HL-60 (cell line): Measurements from ENCODE around the gene C6orf136.

Experiments used
- CTCF ChIP-seq: IDR thresholded peaks from one replicate; pipeline ENCODE4 v1.5.1; 2011; ENCODE audit warnings: low read length, control low read depth, inconsistent platforms; ENCODE audit not compliant: insufficient read depth
- GABPA ChIP-seq: IDR thresholded peaks from 2 replicates; pipeline ENCODE4 v1.6.1; 2012; ENCODE audit warnings: low read depth
- POLR2AphosphoS5 ChIP-seq: IDR thresholded peaks from 2 replicates; pipeline ENCODE4 v1.6.1; 2012; ENCODE audit warnings: low read depth

DNA sequence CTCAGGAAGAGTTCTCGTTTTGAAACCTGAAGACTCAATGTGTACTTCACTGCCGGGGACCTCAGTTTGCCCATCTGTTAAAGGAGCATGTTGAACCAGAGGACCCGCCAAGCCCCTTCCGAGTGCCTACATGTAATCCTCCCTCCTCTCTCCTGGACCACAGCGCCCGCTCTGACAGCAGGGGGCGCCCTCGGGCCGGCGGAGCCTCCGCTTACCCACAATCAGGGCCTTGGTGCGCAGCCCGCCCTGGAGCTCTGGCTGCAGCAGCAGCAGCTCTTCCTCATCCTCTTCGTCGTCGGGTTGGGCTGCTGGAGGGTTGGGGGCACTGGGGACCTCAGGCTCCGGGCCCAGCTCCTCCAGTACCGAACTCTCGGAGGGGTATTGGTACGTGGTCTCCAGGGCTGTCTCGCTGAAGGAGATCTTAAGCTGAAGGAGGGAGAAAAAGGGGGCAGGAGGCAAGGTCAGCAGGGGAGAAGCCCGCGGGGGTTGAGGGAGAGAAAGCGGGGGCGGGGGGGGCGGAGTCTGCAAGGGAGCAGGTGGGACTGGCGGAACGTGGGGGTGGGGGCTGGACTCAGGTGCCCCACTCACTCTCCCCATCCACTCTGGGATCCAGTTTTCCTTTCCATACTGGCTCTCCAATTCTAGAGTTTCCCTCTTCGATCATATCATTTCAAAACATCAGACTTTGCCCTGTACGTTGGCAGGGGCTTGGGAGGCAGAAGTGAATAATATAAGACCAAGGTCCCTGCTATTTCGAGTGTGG, 32.2 kb downstream of the C6orf136 start:
- TF ChIP-seq CTCF (peak; percentile 85), POLR2AphosphoS5 (0 out of 2 replicates have a peak, but pooled peaks have one; percentile 16), GABPA (no peak)
